Esophagus mucosa (tissue), 1 donor: Measurements from ENCODE around the gene RGS1. TPM values are rescaled to one million over a fixed set of nuclear protein-coding genes. Genes with fewer than 3 reads are reported as not detected.

ENCODE experiments used
- ATAC-seq: fragments of 200-7000 bp; cut with Tn5 transposase; one replicate; pipeline ENCODE4 v1.9.1; 2020
- total RNA-seq: library from RNA; stranded (reverse); gene quantifications from one replicate; pipeline ENCODE4 v1.2.4, GENCODE V29; 2023
- donor health status: DM: yes; HTN: yes; CAD: no.

RGS1 gene, protein sequence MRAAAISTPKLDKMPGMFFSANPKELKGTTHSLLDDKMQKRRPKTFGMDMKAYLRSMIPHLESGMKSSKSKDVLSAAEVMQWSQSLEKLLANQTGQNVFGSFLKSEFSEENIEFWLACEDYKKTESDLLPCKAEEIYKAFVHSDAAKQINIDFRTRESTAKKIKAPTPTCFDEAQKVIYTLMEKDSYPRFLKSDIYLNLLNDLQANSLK
- total RNA-seq: 1.7 TPM

DNA sequence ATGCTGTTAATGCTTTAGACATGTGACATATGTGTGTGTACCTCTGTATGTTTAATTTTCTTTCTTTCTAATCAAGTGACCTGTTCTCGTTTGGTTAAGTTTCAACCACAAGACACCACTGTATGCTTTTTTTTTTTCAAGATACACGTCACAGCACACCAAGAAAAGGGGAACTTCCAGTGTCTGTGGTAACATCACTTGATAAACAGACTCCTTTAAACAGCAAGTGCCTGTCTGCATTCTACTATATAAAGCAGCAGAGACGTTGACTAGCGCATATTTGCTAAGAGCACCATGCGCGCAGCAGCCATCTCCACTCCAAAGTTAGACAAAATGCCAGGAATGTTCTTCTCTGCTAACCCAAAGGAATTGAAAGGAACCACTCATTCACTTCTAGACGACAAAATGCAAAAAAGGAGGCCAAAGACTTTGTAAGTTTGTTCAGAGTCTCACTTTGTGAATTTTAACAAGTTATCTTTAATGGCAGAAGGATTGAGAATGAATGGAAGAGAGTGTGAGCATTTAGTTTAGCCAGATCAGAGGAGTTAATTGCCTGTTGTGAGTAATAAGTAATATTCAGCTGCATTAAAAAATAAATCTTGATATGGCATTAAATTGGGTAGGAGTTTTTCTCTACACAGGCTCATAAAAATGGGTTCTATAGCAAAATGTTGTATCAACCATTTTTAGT is at the start of gene RGS1:
Gene RGS1, plus strand, starts transcription at position 275 of the 691 bp plus-strand sequence. Its CDS starts 20 bp downstream, at position 295.
- peak; percentile 68 for ATAC-seq

DNA sequence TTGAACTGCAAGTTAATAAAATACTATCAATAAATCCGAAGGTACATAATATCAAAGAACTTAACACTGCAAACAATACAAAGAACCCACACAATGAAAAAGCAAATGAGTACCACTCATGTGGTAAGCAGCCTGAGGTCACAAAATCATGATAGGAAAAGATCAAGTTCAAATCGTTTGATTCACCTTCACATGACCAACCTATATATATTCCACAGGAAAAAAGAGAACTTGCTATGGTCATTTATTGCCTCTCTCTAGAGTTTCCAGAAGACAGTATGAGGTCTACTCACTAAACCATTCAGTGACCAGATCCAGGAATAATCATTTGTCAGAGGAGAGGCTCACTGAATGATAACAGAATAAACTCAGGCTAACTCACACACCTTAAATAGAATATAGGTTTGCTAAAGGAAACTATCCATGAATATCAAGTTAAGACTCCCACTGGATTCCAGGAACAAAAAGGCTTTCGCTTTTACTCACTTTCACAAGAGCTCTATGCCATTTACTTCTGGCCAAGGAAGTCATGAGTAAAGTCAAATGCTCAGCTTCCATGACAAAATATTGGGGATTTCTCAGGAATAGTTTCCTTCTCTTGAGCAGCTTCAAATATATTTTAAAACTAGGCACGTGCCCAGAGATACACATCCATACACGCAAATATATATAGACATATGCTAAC is 48.3 kb upstream of the RGS1 start:
- no peak for ATAC-seq

DNA sequence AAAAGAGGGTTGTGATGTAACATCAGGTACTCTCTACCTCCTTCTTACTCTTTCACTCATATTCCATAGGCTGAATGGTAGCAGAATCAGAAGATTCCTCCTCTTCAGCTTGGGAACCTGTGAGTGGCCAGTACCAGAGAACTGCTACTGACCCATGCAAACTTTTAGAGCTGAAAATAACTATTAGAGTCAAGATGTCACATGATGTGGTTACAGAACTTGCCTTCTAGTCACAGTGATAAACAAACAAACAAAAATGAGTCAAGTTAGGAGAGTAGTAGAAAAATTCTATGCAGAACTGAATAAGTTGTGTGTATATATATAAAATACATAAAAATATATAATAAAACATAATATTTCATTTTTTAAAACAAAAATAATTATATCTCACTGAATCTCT is 47.6 kb upstream of the RGS1 start:
- ATAC-seq: no peak

DNA sequence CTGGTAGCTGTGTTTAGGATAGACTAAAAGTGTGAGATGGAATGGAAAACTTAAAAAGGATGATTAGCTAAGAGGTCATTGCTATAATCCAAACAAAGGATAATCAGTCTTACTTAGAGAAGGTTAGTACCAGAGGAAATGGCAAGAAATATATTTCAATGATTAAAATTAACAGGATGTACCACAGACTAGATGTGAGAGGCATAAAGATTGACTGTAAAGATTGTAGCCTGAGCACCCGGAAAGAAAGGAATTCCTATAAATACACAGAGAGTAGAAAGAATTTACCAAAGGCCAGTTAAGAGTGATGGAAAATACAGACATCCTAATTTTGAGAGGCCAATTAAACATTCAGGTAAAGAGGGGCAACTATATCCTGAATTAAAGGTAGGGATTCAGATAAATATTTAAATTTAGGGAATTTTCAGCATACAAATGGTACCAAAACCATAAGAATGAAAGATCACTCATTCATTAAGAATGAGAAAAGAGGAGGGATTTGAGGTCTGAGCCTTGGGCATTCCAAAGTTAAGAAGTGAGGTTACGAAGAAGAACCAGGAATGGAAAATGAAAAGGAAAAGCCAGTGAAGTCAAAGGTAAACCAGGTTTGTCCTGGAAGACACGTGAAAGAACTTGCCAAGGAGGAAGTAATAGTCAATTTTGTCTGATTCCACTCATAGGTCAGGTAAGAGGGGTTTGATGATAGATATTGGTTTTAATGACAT is 46.4 kb upstream of the RGS1 start:
- no peak for ATAC-seq

DNA sequence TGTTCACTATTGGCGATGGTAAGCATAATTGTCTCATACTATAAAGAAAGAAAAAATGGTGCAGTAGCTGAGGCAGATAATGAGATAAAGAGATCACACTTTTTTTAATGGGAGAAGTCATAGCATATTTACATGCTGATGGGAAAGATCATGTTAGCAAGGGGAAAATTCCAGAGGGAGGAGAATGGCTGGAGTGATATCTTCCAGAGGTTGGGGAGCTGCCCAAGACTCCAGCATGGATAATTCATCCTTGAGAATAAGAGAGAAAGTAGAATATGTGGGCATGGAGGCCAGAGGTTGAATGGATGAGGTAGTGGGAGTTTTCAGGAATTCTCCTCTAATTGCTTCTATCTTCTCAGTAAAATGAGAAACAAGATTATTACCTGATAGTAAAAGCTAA is 45.8 kb upstream of the RGS1 start:
- no peak for ATAC-seq

DNA sequence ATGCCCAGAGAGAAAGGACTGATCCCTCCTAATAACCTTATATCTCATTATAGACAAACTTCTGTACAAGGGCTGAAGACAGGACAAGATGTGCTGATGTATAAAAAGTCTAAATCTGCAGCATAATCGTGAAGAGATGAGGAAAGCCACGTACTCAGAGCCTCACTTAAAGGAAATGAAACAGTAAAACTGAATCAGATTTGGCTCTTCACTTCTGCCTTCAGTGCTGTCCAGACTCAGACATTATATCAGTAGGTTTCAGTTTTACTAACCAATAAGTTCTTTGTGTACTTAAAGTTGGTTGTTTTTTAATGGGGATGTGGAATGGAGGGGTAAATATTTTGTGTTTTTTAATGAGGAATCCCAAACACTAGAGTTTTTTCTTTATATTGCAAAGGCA is 45.3 kb upstream of the RGS1 start:
- peak; percentile 32 for ATAC-seq

DNA sequence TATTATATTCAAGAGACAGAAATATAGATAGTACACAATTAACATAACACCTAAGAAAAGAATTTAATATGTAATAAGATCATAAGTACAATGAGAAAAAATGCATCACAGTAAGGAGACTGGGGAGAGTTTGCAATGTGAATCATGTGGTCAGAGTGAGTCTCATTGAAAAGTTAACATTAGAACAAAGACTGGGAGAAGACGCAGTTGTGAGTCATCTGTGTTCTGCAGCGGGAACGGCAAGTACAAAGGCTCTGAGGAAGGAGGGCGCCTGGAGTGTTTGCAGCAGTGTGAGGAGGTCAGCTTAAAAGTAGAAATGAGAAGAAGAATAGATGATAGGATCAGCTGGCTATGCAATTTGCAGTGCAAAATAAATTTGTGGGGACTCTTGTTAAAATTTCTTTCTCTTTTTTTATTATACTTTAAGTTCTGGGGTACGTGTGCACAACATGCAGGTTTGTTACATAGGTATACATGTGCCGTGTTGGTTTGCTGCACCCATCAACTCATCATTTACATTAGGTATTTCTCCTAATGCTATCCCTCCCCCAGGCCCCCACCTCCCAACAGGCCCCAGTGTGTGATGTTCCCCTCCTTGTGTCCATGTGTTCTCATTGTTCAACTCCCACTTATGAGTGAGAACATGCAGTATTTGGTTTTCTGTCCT is 44.4 kb upstream of the RGS1 start:
- ATAC-seq: peak; percentile 98

DNA sequence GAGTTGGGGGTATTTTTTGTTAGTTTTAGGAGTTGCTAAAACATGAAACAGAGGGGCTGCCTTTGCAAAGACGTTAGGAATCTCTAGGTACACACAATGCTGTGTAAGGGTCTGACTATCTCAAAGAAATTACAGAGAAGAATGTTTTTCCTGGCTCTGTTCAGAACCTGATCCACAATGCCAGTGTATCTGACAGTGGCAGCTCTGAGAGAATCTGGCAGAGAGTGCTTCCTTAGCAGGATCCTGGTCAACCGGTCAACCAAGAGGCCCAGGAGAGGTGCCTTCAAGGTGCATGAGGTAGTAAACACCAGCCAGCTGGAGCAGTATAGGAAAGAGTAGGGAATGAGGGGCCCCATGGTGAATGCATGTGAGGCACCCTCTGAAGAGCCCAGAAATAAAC is 40.9 kb upstream of the RGS1 start:
- ATAC-seq: no peak

DNA sequence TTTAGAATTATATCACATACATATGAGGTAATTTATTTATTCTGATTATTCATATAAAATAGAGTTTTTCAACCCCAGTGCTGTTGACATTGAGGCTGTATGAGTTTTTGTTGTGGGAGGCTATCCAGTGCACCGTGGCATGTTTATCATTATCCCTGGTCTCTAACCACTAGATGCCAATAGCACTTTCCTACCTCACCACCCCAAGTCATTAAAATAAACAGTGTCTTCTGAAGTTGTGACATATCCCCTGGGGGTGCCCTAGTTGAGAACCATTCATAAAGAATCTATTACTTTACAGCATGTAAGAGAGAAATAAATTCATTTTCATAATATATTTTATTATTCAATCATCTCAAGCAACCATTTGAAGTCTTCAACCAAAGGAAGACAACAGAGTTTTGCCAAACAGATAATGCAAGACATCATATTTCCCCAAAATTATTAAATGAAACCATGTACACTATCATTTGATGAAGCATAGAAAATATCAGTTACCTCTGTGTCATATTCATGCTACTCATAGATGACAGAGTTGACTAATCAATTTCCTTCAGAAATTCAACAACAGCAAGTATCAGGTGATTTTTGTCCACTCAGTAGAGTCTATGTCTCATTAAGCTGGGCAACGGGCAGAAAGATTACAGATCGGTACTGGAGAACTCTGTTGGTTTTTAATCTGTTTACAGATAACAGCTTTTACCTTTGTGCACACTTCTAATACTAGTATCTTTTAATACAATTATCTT is 39.5 kb upstream of the RGS1 start:
- ATAC-seq: no peak

DNA sequence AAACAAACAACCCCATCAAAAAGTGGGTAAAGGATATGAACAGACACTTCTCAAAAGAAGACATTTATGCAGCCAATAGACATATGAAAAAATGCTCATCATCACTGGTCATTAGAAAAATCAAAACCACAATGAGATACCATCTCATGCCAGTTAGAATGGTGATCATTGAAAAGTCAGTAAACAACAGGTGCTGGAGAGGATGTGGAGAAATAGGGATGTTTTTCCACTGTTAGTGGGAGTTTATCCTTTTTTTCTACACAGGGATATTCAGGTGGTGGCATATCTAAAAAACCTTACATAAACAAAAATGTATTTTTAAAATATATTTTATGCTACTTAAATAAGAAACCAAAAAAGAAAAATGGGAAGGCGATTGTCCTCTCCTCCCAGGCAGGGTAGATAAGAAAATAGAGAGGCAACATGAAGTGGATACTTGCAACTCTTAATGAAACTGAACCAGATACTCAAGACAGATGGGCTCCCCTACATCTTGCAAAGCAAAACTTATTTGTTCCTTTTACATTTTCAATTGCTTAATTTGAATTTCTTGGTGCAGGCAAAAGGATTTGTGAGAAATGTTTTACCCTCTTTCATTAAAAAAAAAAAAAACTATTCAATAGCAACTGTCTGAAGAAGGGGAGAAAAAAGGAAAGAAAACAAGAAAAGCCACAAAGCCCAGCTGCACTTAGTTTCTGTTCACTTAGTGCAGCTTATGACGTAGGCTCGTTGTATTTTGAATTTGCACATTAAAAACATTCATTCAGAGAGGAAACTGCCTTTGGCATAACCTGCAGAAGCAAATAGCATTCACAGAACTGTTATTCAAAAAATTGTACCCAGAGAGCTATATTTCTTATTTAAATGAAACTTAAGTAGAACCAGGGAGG is 36.9 kb upstream of the RGS1 start:
- no peak for ATAC-seq

DNA sequence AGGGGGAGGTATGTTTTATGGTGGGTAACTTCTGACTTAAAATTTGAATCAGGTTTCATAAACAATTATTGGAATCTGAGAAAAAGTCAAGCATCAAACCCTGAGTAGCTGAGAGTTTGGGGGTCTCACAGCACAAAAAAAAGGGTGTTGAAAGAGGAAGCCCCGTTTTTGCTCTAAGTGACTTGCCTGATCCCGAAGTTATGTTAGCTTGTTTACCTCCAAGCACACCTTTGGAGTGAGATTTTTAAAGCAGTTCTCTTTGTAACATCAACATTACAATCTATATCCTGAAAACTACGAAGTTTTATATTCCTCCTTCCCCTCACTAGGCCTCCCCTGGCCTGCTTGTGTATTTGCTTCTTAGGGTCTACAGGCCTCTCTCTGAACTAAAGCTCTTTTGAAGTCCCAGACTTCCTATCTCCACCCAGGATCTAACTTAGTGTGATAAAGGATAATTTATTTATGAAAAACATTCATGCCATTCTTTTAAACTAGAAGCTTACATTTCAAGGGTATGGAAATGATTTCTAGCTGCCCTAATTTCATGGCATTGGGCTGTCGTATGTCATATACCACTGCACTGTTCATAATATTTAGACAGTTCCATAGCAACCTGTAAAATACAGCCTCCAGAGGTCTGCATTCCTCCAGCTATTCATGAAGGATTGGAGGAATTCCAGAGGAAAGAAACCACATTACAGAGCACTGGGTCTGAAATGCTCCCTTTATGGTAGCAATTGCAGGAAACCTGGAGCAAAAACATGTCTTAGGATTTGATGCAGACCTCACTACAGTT is 36.1 kb upstream of the RGS1 start:
- ATAC-seq: no peak

DNA sequence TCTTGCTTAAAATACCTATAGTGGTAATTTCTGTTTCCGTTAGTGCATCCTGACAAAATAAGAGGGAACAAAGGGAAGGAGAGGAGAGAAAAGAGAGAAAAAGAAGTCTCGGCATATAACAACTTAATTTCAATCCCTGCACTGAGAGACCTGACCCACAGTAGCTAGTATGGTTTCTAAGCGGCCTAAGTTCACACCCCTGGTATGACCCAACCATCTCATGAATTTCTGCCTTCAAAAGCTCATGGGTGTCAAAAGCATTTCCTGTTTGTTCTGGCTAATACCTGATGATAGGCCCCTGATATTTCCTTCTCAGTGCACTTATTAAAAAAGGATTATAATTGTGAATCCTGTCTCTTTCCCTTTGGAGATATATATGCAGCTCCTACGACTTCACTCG is 32.1 kb upstream of the RGS1 start:
- no peak for ATAC-seq

DNA sequence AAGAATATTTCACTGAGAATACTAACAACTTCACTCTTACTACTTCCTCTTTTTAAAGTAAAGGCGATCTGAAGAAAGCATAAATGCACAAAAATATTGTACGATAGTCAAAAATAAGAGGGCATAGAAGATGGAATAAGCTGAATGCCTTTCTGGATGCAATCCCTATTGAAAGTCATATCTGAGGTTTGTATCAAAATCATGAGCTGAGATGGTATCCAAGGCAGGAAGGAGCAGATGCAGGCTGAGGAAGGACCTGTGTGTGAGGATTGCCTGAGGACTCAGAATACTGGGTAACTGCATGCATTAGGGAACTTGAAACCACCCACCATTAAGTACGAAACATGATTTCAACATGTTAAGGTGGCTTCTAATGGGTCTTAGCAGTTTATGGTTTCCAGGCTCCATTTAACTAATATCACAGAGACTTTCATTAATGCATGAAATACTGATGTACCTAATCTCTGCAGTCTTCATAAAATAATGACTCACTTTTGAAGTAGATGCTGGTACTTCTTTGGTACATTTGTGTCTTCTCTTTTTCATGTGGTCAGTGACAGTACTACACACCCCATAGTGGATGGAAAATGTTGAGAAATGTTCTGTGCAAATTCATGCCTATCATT is 29.6 kb upstream of the RGS1 start:
- no peak for ATAC-seq

DNA sequence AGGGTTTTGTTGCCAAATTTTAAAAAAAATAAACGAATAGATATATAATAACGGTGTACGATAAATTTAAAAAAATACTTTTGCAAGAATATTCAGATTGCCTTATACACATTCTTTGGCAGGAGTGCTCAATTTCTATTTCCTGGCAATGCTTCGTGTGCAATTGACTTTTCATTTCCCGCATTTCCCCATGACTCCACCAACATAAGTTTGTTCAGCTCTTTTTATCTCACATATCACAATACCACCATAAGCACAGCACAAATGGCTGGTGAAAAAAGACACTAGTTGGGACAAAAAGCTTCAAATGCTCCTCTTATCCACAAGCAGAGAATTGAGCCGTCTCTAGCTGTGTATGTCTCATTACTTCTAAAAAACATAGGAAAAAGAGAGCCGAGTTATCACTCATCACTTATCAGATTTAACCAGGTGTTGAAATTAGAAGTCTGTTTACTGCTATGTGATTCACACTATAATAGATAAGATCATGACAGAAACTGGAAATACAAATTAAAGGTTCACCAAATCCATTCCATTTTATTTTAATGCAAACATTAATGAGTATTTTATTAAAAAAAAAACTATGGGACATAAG is 28.9 kb upstream of the RGS1 start:
- ATAC-seq: no peak

DNA sequence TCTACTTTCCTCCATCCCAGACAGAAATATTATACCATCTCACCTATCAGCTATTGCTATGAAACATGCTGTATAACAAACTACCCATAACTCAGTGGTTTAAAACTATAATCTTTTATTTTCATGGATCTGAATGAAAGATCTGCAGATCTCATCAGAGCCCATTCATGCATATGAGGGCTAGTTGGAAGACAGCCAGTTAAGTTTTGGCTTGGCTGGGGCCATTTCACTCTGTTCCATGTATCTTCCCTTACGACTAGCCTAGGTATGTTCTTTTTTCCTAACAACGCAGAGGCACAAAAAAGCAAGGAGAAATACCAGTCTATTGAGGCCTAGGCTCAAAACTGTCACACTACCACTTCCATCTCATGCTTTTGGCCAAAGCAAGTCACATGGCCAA is 28.1 kb upstream of the RGS1 start:
- ATAC-seq: no peak

DNA sequence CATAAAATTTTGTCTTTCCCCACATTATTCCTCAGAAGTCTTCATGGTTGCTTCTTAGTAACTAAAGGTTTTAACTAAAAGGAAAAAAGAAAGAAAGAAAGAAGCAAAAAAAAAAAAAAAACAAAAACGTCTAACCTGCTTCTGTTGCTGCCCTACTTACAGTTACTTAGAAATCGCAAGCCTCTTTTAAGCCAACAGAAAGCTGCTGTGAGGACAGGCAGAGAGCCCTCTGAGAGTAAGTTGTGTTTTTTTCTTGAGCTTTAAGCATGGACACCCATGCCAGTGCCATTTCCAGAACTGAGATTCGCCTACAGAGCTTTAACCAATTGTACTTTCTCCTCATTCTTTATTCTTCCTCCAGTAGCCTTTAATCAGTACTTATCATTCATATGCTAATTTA is 25.6 kb upstream of the RGS1 start:
- no peak for ATAC-seq

DNA sequence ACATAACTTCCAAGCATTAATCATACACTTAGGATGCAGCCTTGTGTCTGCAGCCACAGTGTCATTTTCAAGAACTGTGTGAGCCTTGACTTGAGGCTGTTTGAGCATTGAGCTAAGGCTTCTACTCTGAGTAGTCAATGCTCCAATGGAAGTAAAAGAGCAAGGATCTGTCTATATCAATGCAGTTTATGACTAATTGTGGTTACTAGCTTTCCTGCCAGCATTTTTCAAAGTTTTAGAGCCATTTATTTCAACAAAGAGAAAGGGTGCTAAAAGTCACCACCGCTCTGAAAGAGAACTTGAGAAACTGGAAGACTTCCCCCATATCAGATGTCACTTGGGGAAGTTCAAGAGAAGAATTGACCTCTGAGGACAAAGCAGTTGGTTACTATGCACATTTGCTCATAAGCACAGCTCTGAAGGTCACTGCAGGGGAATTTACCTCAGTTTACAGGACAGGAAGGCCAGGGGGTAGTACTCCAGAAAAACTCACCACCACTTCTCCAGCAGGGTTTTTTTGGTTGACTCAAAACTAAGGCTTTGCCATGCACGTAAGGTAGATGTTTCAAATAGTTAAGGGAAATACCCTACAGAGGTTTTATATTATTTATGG is 24.5 kb upstream of the RGS1 start:
- no peak for ATAC-seq

DNA sequence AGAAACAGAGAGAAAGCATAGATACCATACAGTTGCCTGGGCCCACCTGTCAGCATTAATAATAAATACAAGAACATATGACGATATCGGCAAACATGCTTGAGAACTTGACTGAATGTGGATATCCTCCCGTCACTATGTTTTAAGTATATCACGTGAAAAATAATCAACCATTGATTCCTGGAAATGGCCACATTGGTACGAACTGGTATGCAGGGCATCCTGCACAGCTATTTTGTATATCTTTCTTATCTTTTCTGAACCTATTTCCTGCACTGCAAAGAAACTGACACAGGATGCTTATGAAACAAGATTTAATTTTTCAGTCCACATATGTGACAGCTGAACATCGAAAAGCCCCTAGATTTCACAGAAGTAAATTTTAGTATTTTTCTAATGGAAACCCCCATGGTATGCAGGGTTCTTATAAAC is 22.8 kb upstream of the RGS1 start:
- no peak for ATAC-seq

DNA sequence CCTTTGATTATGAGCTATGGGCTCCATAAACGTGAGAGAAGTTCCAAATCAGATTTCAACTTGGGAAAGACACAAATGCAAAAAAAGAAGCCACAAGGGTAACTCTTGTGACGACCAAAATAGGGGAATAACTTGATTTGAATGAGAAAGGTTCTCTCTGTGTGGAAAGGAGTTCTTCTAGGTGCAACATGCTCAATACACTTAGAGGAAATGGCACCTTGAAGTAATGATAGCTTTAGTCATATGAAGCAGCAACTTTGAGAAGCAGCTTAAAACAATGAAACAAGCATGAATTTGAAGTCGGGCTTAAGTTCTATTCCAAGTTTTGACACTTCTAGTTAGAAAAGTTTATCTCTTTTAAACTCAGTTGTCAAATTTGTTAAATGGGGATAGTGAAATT is 21.8 kb upstream of the RGS1 start:
- no peak for ATAC-seq
